Kidney capillary endothelial cell (primary cell): ENCODE results near the gene LTA.

ENCODE experiments used
- DNase-seq: peaks from one replicate; pipeline ENCODE4 v3.0.0-alpha.2; 2018; ENCODE audit warnings: low spot score

The LTA gene

DNA sequence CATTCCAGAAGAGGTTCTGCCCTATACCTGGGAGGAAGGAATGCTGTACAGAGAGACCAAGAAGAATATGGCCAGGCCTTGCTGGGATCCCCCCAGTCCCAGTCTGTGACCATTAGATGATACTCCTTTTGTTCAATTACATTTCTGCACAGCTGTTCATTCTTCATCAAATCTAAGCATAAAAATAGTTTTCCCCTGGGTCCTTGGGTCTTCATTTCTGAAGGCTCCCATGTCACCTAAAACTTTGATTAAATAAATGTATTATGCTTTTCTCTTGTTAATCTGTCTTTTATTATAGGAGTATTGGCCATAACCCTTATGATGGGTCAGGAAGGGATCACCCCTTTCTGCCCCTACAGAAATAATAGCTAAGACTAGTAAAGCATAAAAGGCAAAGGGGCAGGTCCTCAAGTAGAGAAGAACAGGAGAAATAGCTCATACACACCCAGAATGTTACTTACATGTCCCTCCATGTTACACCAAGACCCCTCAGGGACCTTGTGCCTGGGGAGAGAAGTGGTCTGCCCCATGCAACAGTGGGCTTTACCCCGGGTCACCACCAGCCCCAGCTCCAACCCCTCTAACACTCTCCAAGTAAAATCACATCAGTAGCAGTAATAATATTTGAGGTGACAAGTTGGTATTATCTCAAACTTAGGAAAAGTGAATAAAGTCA lies 2.1 kb upstream of the LTA start:
- no peak for DNase-seq

DNA sequence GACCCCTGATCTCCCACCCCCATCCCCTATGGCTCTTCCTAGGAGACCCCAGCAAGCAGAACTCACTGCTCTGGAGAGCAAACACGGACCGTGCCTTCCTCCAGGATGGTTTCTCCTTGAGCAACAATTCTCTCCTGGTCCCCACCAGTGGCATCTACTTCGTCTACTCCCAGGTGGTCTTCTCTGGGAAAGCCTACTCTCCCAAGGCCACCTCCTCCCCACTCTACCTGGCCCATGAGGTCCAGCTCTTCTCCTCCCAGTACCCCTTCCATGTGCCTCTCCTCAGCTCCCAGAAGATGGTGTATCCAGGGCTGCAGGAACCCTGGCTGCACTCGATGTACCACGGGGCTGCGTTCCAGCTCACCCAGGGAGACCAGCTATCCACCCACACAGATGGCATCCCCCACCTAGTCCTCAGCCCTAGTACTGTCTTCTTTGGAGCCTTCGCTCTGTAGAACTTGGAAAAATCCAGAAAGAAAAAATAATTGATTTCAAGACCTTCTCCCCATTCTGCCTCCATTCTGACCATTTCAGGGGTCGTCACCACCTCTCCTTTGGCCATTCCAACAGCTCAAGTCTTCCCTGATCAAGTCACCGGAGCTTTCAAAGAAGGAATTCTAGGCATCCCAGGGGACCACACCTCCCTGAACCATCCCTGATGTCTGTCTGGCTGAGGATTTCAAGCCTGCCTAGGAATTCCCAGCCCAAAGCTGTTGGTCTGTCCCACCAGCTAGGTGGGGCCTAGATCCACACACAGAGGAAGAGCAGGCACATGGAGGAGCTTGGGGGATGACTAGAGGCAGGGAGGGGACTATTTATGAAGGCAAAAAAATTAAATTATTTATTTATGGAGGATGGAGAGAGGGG lies 1.4 kb downstream of the LTA start:
- no peak for DNase-seq

DNA sequence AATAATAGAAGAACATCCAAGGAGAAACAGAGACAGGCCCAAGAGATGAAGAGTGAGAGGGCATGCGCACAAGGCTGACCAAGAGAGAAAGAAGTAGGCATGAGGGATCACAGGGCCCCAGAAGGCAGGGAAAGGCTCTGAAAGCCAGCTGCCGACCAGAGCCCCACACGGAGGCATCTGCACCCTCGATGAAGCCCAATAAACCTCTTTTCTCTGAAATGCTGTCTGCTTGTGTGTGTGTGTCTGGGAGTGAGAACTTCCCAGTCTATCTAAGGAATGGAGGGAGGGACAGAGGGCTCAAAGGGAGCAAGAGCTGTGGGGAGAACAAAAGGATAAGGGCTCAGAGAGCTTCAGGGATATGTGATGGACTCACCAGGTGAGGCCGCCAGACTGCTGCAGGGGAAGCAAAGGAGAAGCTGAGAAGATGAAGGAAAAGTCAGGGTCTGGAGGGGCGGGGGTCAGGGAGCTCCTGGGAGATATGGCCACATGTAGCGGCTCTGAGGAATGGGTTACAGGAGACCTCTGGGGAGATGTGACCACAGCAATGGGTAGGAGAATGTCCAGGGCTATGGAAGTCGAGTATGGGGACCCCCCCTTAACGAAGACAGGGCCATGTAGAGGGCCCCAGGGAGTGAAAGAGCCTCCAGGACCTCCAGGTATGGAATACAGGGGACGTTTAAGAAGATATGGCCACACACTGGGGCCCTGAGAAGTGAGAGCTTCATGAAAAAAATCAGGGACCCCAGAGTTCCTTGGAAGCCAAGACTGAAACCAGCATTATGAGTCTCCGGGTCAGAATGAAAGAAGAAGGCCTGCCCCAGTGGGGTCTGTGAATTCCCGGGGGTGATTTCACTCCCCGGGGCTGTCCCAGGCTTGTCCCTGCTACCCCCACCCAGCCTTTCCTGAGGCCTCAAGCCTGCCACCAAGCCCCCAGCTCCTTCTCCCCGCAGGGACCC lies 2.3 kb downstream of the LTA start:
- DNase-seq, result no peak

DNA sequence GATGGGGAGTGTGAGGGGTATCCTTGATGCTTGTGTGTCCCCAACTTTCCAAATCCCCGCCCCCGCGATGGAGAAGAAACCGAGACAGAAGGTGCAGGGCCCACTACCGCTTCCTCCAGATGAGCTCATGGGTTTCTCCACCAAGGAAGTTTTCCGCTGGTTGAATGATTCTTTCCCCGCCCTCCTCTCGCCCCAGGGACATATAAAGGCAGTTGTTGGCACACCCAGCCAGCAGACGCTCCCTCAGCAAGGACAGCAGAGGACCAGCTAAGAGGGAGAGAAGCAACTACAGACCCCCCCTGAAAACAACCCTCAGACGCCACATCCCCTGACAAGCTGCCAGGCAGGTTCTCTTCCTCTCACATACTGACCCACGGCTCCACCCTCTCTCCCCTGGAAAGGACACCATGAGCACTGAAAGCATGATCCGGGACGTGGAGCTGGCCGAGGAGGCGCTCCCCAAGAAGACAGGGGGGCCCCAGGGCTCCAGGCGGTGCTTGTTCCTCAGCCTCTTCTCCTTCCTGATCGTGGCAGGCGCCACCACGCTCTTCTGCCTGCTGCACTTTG lies 3.3 kb downstream of the LTA start, which contains the start of gene TNF:
Gene TNF, plus strand, starts transcription at position 231 of the 567 bp plus-strand sequence. Its CDS starts 177 bp downstream, at position 408.
- no peak for DNase-seq

DNA sequence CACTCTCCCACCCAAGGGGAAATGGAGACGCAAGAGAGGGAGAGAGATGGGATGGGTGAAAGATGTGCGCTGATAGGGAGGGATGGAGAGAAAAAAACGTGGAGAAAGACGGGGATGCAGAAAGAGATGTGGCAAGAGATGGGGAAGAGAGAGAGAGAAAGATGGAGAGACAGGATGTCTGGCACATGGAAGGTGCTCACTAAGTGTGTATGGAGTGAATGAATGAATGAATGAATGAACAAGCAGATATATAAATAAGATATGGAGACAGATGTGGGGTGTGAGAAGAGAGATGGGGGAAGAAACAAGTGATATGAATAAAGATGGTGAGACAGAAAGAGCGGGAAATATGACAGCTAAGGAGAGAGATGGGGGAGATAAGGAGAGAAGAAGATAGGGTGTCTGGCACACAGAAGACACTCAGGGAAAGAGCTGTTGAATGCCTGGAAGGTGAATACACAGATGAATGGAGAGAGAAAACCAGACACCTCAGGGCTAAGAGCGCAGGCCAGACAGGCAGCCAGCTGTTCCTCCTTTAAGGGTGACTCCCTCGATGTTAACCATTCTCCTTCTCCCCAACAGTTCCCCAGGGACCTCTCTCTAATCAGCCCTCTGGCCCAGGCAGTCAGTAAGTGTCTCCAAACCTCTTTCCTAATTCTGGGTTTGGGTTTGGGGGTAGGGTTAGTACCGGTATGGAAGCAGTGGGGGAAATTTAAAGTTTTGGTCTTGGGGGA lies 4.0 kb downstream of the LTA start:
- DNase-seq, result no peak

DNA sequence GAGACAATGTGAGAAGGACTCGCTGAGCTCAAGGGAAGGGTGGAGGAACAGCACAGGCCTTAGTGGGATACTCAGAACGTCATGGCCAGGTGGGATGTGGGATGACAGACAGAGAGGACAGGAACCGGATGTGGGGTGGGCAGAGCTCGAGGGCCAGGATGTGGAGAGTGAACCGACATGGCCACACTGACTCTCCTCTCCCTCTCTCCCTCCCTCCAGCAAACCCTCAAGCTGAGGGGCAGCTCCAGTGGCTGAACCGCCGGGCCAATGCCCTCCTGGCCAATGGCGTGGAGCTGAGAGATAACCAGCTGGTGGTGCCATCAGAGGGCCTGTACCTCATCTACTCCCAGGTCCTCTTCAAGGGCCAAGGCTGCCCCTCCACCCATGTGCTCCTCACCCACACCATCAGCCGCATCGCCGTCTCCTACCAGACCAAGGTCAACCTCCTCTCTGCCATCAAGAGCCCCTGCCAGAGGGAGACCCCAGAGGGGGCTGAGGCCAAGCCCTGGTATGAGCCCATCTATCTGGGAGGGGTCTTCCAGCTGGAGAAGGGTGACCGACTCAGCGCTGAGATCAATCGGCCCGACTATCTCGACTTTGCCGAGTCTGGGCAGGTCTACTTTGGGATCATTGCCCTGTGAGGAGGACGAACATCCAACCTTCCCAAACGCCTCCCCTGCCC lies 4.9 kb downstream of the LTA start:
- no peak for DNase-seq

DNA sequence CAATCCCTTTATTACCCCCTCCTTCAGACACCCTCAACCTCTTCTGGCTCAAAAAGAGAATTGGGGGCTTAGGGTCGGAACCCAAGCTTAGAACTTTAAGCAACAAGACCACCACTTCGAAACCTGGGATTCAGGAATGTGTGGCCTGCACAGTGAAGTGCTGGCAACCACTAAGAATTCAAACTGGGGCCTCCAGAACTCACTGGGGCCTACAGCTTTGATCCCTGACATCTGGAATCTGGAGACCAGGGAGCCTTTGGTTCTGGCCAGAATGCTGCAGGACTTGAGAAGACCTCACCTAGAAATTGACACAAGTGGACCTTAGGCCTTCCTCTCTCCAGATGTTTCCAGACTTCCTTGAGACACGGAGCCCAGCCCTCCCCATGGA lies 5.5 kb downstream of the LTA start:
- DNase-seq, result no peak

DNA sequence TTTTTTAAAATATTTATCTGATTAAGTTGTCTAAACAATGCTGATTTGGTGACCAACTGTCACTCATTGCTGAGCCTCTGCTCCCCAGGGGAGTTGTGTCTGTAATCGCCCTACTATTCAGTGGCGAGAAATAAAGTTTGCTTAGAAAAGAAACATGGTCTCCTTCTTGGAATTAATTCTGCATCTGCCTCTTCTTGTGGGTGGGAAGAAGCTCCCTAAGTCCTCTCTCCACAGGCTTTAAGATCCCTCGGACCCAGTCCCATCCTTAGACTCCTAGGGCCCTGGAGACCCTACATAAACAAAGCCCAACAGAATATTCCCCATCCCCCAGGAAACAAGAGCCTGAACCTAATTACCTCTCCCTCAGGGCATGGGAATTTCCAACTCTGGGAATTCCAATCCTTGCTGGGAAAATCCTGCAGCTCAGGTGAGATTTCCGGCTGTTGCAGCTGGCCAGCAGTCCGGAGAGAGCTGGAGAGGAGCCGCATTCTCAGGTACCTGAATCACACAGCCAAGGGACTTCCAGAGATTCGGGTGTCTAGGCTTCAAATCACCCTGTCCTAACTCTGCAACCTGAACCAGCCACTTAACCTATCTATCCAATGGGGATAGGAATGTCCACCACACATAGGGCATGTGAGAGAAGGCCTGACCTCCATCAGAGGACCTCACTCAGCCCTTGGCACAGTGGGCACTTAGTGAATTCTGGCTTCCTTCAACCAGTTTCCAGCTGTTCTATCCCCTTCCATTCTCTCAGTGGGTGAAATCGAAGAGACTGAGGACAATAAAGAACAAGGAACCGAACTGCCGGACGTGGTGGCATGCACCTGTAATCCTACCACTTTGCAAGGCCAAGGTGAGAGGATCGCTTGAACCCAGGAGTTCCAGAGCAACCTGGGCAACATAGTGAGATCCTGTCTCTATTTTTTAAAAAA lies 6.4 kb downstream of the LTA start:
- no peak for DNase-seq

DNA sequence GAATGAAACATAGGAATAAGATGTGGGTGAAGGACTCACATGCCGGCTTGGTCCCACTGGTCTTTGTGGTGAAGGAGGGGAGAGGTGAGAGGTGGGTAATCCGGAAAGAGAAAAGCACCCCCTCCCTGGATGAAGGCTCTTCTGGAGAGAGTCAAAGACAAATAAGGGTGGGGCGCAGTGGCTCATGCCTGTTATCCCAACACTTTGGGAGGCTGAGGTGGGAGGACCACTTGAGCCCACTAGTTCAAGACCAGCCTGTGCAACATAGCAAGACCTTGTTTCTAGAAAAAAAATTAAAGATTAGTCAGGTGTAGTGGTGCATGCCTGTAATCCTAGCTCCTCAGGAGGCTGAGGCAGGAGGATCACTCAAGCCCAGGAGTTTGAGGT lies 7.0 kb downstream of the LTA start:
- no peak for DNase-seq

DNA sequence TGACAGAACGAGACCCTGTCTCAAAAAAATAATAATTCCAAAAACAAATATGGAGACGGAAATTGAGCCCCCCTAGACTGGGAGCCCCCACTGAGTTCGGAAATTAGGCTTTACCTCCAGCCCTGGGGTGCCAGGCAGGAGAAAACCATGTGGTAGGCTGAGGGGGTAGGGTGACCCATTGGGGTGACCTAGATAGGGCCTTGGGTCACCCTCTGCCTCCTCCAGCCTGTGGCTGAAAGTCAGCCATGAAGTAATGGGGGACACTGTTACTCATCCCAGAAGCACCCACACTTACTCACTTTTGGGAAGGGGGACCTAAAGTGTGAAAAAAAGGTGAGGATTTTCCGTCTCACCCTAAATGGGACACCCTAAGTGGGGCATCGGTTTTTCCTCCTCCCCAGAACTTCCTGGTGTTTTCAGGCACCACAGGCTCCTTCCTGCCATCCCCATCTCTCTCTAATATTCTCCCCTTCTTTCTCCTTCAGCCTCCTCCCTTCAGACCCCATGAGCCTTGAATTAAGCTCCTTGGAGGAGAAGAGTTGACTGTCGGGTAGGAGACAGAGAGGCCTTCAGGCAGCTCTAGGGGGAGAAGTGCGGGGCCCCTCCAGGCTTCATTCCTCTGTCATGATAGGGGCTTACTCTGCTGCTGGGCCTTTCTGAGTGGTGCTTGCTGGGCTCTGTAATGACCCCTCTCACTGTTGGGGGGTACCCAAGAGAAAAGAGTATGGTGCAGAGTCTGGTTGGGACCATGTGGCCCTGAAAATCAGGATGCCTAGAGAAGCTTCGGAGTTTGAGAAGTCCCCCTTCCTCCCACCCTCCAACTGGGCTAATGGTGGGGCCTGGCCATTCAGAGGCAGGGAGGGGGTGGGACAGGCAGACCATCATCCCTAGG lies 7.7 kb downstream of the LTA start:
- no peak for DNase-seq

DNA sequence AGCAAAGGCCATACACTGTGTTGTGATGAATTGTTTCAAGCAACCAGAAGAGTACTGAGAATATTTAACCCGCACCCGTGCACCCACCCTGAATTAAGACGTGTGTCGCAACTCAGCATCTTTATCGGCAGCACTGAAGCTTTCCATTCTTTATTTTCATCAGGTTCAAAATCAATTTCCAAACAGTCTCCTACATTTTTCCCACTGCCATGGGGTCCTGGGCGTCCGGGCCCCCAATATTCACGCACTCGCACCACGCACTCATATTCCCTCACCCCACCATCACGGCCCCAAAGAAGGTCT lies 8.3 kb downstream of the LTA start:
- DNase-seq, result no peak

DNA sequence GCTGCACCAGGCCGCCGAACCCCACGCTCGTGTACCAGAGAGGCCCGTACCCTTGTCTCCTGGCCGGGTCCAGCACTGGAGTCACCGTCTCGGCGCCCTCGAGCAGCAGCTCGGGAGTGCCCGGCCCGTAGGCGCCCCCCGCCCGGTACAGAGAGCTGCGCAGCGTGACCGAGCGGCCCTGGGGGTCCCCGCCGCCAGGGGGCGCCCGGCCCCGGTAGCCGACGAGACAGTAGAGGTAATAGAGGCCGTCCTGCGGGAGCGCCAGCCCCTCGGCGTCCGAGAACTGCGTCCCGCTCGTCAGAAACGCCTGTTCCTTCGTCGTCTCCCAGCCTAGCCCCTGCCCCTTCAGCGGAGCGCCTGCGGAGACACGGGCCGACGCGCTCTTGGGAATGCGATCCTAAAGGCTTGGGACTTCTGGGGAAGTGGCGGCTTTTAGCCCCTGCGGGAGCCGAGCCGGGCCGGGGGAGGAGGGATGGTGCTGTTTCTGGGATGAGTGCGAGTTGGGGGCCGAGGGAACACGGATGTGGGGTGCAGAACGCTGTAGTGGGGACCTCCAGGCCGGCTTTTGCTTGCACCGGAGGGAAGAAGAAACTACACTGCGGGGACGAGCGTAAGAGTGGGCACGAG lies 8.8 kb downstream of the LTA start:
- peak; percentile 81 for DNase-seq

DNA sequence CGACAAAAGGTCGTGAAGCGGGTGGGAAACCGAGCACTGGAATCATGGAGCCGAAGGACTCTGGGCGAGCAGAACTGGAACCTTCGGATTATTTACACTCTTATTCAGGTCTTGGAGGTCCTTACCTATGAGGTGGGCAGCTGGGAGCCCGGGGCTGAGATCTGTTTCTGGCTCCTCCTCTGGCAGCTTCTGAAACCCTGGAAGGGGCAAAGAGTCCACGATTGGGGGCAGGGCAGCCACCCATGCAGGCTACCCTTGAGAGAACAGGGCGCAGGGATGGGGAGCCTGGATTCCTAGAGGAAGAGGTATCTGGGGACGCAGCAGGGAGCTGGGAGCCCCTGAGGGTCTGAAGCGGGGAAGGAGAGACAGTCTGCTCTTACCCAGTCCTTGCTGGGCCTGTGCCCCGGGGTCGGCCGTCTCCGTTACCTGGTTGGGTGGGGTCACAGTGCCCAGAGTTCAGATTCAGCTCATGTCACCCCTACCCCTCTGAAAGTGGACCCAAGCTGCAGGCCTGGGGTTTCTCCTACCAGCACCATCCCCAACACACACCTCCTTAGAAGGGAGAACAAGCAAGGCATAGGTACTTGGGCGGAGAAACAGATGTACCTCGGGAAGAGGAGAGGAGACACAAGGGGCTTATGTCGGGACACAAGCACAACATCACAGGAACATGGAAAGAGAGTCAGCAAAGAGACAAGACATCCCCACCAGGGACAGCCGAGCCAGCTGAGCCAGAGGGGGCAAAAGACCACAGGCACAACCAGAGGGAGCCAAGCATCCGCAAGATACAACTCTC lies 9.5 kb downstream of the LTA start:
- no peak for DNase-seq

DNA sequence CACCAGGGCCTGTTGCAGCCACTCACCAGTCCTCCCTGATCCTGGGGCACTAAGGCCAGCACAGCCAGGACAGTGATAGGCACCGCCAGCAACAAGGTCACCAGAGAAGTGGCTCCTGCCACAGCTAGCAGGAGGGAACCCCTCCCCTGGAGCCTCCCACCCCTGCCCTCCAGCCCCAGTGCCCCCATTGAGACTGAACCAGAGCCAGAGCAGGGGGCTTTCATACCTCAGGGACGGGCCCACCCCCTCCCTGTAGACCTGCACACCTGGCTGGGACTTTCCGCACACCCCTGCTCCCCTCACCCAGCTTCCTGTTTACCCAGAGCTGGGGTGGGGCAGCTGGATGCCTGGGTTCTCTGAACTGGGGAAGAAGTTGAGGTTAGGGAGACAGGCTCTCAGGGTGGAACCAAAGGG lies 10.1 kb downstream of the LTA start, which contains the start of gene LTB:
Gene LTB, minus strand, starts transcription at position 195 of the 414 bp plus-strand sequence. Its CDS starts 7 bp downstream, at position 188.
- no peak for DNase-seq

DNA sequence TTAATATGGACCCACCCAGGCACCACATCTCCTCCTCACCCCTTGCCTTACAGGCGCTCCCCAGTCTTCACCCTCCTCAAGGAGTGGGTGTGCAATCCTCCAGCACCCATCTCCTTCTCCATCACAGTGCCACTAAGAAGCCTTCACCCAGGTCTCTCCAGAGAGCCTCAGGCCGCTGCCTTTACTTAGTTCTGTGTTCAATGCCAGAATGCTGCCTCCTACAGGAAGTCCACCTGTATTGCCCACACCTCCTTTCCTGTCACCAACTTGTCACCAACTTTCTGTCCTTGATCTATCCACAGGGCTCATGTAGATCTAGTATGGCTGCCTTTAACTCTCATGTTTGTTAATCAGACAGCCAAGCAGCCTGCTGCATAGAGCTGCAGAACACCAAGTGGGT lies 13.4 kb downstream of the LTA start:
- no peak for DNase-seq

DNA sequence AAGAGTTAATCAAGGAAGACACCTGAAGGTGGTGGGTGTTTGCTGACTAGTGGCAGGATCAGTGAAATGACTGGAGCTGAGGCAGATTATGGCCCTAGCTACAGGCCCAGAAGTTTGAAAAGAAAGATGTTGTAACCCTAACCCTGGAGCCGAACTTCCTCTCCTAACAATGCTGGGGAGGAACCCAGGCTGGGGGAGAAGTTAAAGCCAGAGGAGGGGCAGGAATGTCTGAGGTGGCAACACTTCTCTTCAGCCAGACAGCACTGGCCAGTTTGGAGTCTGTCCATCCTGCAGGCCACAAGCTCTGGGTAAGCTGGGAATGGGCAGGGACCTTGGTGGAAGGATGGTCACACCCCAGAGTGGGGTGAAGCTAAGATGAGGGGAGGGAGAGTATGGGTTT lies 13.9 kb downstream of the LTA start, which contains the start of gene LST1:
Gene LST1, plus strand, starts transcription at position 270 of the 400 bp plus-strand sequence. CDS start 1,023 bp downstream, outside the sequence.
- DNase-seq, result no peak
